C4-2B (cell line): ENCODE data around the gene TIMM29.

ENCODE experiments used
- ZFX ChIP-seq: fragments of 450-650 bp; IDR thresholded peaks from 2 replicates; pipeline ENCODE4 v1.6.1; 2017
- TF ChIP-seq, protein P1 (sequence below): fragments of 450-650 bp; conservative IDR thresholded peaks from 2 replicates; pipeline ENCODE4 v1.5.1; 2017; ENCODE audit warnings: mild to moderate bottlenecking

- TF ChIP-seq, protein P1, sequence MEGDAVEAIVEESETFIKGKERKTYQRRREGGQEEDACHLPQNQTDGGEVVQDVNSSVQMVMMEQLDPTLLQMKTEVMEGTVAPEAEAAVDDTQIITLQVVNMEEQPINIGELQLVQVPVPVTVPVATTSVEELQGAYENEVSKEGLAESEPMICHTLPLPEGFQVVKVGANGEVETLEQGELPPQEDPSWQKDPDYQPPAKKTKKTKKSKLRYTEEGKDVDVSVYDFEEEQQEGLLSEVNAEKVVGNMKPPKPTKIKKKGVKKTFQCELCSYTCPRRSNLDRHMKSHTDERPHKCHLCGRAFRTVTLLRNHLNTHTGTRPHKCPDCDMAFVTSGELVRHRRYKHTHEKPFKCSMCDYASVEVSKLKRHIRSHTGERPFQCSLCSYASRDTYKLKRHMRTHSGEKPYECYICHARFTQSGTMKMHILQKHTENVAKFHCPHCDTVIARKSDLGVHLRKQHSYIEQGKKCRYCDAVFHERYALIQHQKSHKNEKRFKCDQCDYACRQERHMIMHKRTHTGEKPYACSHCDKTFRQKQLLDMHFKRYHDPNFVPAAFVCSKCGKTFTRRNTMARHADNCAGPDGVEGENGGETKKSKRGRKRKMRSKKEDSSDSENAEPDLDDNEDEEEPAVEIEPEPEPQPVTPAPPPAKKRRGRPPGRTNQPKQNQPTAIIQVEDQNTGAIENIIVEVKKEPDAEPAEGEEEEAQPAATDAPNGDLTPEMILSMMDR = no peak
- no peak for TF ChIP-seq ZFX
Observed at GRCh38 chr19:10946958-10947657, 18.5 kb downstream of the TIMM29 start.
